NCI-H446 (cell line): ENCODE data around the gene CELF4.
A peak's percentile ranks its signal among the peaks of the same experiment; 100 is the strongest.

Experiments
- DNase-seq, 2 experiments: peaks; one replicate each; lab custom pipeline; 2025; lab: John Stamatoyannopoulos, UW

The CELF4 gene

DNA sequence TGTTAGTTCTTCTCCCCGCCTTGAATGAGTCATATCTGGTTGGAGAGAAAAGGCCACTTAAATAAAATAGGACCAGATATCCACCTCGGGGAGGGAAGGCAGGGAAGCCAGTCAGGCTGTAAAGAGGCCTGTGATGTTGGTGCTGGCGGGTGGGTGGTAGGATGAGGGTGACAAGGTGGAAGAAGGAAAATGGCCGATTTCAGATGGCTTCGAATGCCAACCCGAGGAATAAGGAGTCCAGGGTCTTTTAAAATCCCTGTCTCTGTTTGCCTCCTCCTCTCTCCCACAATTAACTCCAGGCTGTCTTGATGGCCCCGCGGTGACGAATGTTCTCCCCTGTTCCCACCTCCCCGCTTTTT, 41.5 kb downstream of the CELF4 start:
- no peak for DNase-seq

DNA sequence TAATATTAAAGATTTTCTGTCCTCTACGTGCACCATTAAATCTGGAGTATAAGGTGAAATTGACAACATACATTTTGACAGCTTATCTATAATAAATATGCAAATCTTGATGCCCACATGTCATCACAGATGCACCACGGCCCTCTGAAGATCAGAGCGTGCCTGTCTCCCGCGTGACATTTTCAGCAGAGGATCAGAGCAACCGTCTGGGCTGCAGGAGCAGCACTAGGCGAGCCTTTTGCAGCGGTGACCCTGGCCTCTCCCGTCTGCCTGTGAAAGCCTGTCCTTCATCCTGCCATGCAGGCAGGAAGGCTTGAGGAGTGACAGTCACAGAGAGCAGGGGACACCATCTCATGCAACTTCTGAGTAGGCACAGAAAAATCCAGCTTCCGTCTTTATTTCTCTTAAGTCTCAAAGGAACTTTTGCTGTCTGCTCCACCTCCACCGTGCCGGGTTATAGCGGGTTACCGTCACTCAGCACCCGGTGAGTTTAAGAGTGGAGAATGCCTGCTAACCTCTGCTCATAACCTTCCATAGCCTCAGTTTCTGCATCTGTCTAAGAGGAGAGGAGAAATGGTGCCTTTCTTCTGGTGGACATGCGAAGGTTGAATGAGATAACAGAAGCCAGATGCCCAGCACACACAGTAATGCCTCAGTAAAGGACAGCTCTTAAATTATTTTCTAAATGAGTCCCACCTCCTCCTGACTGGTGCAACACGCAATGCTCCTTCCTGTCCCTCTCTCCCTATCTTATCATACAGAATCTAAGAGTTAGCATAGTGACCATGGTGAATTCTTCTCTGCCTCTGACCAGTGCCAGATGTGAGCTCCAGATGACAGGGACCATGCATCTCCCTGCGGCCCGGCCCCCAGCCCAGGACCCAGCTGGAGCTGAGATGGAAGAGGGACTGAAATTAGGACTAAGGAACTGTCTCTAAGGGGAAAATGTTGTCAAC, 43.8 kb downstream of the CELF4 start:
- DNase-seq: no peak

DNA sequence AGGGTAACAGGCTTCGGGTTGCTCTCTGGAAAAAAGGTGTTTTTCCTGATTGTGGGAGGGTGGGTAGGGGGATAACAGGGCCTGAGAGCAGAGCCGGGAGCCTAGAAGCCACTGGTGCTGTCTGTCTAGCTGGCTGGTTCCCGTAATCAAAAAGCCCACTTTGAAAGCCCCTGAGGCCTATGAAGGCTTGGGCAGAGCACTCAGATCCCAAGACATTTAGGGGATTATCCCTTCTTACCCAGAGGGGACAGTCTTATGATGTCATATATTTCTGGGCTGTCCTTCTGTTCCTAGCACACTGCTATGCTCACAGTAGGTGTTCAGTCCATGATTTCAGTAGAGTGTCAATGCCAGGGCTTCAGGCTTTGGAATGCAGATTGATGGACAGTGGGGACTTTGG, 45.1 kb downstream of the CELF4 start:
- no peak for DNase-seq

DNA sequence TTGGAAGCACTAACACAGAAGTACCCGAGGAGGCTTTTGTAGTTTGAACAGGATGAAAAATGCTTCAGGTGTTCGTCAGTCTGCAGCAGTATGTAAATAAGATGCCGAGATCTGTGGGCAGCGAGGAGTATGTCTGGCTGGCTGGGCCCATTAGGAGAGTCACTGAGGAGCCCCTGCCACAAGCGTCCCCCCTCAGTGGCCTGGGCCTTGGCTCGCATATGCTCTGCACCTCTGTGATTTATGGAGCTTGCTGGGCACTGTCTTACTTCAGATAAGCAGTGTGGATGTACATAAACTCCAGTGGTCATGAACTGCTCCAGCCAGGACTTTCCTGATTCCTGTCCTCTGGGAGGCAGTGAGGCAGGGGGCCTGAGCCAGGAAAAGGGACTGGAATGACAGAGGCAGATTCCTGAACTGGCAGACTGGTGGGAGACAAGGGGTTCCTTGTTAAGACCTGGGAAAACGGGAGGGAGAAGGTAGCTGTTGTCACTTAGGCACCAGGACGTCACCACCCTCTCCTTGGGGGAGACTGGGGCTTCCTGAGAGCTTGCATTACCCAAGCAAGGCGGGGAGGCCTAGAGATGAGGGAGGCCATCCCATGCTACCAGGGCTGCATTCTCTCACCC, 46.0 kb downstream of the CELF4 start:
- DNase-seq: no peak

DNA sequence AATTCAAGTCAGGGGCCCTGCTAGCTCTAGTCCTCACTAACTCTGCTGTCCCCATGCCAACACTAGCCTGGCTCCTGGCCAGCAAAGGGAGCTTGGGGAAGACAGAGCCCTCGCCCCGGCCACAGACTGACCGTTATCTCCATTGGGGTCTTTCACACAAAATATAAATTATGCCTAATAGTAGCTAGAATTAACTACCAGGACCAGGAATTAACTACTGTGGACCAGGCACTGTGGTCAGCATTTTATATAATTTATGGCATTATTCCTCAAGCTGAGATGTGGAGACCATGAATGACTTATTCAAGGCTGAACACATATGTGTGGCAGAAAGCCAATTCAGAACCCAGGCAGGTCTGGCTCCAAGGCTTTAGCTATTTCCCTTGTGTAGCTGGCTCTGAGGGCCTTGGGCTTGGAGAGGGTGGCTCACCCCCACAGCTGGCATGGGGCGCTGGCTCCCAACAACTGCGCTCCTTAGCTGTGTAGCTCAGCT, 49.2 kb downstream of the CELF4 start:
- peak in 1 of 2 experiments; percentile 47 for DNase-seq

DNA sequence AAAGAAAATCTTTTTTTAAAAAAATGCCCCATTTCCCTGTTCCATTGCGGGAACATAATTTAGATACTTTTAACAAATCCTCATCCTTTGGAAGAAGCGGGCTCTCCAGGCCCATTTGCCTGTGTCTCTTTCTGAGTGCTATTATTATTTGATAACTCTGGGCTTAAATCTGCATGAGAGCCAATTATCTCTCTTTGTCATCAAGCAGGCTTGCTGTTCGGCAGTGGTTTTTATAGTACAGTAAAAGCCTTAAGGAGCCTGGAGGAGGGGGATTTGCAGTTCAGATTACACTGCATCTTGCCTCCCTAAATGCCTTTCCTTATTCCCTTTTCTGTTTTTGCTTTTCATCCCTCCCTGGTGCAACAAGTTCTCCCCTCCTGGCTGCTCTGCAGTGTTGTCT, 50.6 kb downstream of the CELF4 start:
- no peak for DNase-seq

DNA sequence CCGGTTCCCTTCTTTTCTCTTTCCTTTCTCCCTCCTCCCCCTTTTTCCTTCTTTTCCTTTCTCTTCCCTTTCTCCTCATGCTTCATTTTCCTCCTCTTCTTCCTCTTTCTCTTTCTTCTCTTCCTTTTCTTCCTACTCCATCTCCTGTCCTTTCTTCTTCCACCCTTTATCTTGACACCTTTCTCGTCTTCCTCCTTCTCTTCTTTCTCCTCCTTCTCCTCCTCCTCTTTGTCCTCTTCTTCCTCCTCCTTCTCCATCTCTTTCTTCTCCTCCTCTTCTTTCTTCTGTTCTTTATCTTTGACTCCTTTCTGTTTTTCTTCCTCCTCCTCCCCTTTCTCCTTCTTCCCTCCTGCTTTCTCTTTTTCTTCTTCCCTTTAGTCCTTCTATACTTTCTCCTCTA, 53.2 kb downstream of the CELF4 start:
- no peak for DNase-seq

DNA sequence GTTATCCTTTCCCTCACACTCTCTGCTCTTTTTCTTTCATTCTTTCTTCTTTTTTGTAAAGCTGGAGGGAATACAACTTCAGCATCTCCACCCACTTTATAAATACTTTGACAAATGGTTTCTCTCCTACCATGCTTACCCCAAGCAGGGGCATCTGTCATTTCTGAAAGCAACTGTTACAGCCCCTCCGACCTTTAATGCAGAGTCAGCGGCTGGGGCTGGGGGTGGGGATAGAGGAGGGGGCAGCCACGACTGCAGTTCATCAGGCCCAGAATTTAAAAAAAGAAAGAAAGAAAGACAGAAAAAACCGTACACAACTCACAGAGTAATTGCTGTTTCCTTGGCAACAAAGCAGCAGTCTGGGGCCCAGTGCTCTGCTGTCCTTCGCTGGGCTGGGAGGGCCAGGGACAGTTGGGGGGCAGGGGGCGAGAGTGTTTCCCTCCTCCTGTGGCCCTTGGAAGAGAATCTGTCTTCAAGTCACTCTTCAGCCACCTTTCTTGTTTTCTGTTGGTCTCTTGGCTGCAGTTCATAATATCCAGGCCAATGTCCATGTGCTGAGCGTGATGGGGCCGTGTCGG, 53.8 kb downstream of the CELF4 start:
- no peak for DNase-seq

DNA sequence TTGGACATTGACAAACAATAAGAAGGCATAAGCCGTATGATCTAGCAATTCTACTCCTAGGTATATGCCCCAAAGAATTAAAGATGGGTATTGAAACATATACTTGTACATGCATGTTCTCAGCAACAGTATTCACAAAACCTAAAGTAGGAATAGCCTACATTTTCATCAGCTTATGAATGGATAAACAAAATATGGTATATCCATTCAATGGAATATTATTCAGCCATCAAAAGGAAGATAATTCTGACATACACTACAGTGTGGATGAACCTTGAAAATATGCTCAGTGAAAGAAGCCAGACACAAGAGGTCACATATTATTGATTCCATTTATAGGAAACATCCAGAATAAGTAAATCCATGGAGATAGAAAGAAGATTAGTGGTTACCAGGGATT, 56.0 kb downstream of the CELF4 start:
- DNase-seq: no peak

DNA sequence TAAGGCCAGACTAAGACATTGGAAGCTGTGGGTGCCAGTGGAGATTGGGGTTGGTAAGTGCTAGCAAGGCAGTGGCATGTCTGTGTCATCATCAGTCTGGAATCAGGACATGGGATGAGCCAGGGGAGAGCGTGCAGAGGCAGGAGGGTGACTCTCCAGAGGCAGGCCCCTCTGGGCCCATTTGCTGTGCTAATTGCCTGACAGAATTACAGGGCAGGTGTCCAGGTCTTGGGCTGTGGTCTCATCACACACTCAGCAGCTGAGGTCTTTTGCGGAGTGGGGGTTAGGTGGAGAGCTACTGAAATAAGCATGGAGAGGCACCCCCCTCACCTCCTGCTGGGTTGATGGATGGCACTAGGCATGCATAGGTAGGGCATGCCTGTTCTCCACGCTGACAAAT, 57.4 kb downstream of the CELF4 start:
- DNase-seq: no peak

DNA sequence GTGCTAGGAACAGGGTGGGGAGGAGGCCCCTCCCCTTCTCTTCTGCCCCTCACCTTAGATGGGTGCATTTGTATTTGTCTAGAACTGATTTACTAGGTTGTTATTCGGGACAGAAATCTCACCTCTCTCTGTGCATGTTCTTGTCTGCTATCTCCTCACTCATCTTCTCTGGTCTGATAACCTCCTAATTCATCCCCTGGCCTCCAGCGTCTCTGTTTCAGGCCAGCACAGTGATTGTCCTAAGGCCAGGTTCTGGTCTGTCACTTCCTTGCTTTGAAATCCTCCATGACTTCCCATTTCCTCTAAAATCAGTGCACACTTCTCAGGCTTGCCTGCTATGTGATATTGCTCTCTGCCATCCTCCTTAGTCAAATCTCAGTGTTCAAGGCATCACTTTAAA, 58.4 kb downstream of the CELF4 start:
- no peak for DNase-seq

DNA sequence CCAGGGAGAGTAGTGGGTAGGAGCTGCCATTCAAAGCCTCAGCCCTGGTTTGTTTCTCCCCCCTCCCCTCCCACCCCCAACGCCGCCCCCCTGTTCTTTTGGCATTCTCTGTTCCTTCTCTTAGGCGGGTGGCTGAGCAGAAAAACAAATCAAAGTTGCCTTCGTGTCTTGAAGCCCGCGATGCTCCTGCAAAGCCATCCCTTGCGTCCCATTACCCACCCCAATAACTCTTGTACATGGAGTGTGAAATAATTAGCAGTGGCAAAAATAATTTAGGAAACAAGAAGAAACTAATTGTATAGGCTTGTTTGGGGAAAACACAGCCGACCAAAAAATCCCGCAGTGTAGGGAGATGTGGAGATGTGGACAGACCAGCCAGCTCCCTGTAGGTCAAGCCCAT, 59.6 kb downstream of the CELF4 start:
- no peak for DNase-seq

DNA sequence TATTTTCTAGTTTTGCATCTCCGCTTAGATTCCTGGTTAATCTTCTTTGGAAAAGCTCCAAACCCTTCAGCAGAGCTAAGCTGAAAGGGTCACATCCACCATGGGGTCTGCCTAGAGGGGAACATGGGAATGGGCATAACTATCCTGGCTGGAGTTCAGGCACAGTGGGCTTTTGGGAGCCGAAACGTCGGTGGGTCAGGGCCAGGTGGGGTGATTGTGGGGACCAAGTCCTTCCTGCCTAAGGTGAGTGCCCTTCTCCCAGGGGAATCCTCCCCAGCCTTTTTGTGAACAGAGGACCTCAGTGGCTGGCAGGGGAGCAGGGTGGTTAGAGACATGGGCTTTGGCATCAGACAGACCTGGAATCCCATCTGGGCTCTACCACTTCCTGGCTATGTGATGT, 60.3 kb downstream of the CELF4 start:
- no peak for DNase-seq

DNA sequence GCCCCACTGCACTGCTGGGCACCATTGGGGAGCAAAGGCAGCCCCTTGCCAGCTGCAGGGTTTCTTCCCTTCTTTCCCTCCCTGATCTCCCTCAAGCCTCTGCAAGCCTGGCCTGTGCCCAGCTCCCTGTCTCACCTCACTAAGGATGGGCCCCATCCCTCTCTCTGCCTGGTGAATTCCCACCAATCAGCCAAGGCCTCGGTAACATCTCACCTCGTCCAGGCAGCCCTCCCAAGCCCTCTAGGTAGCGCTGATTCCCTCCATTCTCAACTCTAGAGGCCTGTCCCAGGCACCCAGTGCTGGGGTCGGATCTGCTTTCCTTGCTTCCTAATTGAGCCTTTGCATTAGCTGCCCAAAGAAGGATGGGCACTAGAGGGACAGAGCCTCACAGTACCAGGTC, 63.0 kb downstream of the CELF4 start:
- no peak for DNase-seq

DNA sequence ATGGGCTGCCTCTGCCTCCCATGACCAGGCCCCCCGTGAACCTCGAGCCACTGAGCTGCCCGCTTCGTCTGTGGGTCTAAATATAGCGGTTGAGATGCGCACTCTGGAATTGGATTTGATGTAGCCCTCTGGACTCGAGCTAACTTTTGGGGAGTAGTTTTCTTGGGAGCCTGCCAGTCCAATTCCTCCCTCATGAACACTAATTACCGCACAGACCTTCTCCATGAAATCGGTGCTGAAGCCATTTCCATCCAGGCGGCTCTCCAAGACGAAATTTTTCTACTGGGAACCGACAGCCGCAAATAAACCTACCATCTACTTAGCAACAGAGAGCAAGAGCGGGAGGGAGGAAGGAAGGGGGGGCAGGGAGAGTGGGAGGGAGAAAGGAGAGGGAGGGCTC, 63.6 kb downstream of the CELF4 start:
- DNase-seq: no peak

DNA sequence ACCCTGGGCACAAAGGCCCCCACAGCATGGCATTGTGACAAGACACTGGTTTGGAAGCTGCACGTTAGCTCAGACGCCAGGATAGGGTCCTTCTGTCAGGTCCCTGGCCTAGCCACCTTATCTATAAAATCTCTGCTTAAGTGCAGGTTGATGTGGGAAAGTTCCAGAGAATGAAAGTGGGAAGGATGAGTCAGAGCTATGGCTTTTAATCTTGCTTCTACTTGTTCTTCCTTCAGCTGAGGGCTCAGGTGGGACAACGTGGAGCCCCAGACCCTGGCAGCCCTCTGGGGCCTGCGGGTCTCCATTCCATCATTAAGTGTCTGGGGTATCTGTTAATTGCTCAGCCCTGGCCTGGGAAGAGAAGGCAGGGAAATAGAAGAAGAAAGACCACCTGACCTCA, 64.5 kb downstream of the CELF4 start:
- DNase-seq: no peak

DNA sequence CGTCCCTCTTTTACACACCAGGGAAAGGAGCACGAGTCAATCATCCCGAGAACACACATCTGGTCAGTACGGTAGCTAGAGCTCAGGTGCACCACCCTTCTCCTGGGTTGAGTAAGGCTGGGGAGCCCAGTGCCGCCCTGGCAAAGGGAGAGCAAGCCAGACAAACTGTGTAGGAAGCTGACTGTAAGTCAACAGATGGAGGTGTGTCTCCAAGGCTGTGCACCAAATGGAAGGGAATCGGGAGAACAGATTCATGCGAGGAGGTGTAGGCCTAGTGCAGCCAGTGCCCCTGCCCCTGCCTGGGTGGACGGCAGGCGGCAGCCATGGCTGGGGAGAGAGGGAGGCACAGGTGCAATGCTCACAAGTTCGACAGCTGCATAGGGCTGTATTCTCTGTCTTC, 65.7 kb downstream of the CELF4 start:
- no peak for DNase-seq

DNA sequence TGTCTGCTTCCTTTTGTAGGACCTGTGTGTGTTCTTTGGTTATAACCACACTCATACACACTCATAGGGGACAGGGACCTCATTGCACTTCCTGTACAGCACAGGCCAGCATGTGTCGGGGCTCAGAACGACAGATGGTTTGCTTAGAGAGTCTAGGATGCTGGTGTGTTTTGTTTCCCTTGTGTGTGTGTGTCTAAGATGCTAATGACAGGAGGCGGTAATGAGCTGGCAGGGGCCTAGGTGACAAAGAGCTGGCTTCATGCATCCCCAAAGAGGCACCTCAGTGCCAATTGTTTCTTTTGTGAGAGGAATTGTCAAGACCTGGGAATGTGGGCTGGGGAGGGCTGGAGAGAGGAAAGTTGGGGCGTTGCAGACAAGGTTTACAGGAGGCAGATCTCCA, 66.6 kb downstream of the CELF4 start:
- DNase-seq: no peak

DNA sequence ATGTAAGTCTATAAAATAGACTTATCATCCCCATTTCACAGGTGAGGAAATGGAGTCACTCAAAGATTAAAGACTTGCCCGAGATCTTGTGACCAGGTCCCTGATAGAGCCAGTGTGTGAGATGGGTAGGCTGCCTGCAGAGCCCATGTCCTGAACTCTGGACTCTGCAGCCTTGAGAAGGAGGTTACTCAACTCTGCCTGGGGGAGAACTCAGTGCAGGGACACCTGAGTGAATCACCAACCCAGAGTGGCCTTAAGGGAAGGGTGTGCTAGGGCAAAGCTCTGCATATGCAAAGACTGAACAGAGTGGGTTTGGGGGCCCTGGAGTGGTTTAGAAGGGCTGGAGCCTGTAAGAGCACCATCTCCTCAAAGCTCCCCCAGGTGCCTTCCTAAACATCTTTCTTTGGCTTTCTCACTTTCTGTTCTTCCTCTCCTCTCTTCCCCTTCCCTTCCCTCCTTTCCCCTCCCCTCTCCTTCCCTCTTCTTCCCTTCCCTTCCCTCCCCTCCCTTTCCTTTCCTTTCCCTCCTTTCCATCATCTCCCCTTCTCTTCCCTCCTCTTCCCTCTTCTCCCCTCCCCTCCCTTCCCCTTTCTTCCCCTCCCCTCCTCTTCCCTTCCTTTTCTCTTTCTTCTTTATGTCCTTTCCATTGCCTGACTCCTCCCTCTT, 67.6 kb downstream of the CELF4 start:
- DNase-seq: no peak

DNA sequence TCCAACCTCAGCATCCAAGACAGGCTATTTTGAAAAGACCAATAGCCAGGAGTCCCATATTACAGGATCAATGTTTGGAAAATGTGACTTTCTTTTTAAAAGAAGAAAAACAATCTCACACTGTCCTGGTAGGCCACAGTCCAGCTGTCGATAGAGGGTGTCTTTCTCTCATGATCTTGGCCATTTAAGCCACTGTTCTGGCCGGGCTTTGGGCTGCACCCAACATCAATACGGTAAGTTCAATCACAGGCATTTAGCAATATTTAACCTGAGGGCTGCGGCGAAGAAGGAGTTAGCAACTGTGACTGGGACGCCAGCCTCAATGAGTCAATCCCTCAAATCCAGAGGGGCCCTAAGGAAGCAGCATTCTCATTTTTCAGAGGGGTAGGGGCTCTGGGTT, 69.0 kb downstream of the CELF4 start:
- DNase-seq: no peak

DNA sequence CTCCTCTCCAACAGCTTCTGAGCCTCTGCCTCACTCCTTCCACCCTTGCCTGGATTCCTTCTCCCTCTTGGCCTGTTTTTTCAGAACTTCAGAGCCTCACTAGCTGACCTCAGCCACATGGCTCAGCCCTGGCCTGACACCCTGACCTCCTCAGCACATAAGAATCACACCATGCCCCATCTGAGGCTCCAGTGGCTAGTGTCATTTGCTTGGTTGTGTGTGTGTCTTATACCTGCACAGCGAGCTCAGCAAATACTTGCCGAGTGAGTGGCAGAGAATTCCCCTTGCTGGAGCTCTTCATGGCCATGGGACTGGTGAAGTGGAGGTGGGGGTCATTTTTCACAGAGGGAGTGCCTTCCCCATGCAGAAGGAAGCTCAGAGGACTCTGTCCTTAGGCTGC, 70.2 kb downstream of the CELF4 start:
- no peak for DNase-seq

DNA sequence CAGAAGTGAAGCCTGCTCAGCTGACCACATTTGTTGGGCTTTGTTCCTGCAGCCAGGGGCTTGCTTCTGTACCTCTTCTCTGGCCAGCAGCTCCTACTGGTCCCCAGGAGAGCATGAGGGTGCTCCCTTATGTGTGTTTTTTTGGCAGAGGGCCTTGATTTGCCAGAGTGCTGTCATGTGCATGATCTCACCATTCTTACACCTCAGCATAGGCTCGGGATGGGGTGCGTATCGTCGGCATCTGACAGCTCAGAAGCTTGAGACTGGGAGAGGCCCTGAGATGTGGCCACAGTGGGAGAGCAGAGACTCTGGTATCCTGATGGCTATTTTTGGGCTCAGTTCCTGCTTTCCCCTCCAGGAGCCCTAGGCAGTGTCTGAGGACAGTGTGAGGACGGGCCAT, 71.2 kb downstream of the CELF4 start:
- no peak for DNase-seq
